ENCODE results near the gene ARMH2. TPM values are rescaled to one million over a fixed set of nuclear protein-coding genes. Genes with fewer than 3 reads are reported as not detected.
A peak's percentile ranks its signal among the peaks of the same experiment; 100 is the strongest.
"Not testable (repeated sequence)": the region's sequence is repeated elsewhere in the genome, so short reads cannot be mapped to it uniquely, and the experiment has no call there.

The ARMH2 gene
- total and polyA plus RNA-seq, 8 donors, result not detected

DNA sequence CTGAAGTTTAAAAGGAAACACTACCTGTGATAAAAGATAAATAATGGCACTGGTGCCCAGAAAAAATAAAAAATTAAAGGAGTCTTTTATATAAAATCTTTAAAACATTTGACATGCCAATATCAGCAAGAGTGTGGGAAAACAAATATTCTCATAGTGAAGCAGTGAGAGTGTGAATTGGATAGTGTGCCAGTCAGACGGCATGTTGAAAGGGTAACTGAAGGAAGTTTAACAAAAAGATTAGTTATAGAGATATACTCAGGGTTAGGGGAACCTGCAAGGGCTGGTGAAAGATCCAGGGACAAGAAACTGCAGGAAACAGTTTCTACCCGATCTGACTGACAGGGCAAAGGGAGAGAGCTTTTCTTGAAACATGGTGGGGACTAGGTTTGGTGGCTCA lies 46.2 kb downstream of the ARMH2 start:
- ATAC-seq, result peak; percentile 43 to 91 (median 83)
- DNase-seq, result no peak
- H3K27me3 ChIP-seq, result no peaks in the 10 kb centered on the region
- H3K27ac ChIP-seq, result peak overlapping the region in 2 of 4 donors; percentile 3 to 23
- peaks cover 0 to 25% (median 7%) of the 10 kb centered on the region in 3 donors for H3K4me1 ChIP-seq
- no peak for FAIRE-seq
- WGBS, 2 donors, result 8 to 17% methylated on average over 2 of the region's 2 CpGs
- H3K36me3 ChIP-seq, result no peaks in the 10 kb centered on the region
- no peak overlapping the region for H3K4me3 ChIP-seq
- intact Hi-C loops (cut with DNase I), result no loop called here
- TF ChIP-seq CTCF (IDR thresholded peaks at IDR 0.05), result no peak
- H3K9me3 ChIP-seq, result no peaks in the 10 kb centered on the region

GRCh38 chr6:24750878-24751277 lies 47.8 kb downstream of the ARMH2 start:
- DNase-seq; H3K36me3 ChIP-seq; H3K4me3 ChIP-seq; intact Hi-C loops (cut with DNase I); H3K27me3 ChIP-seq; H3K27ac ChIP-seq; H3K9me3 ChIP-seq; ATAC-seq; FAIRE-seq: not testable (repeated sequence)
- H3K4me1 ChIP-seq, result peaks cover 0 to 25% (median 7%) of the 10 kb centered on the region in 3 donors
- 92 to 100% methylated on average over 3 of the region's 3 CpGs for WGBS, 2 donors

- no peaks in the 10 kb centered on the region for H3K9me3 ChIP-seq
- H3K27ac ChIP-seq, result no peak overlapping the region
- no peak for TF ChIP-seq CTCF (IDR thresholded peaks at IDR 0.05)
- intact Hi-C loops (cut with DNase I), result no loop called here
- no peak for ATAC-seq
- no peak overlapping the region for H3K4me3 ChIP-seq
- no peaks in the 10 kb centered on the region for H3K27me3 ChIP-seq
- FAIRE-seq, result no peak
- DNase-seq, result no peak
- H3K4me1 ChIP-seq, result peaks cover 0 to 20% (median 7%) of the 10 kb centered on the region in 3 donors
- 78 to 86% methylated on average over 3 of the region's 3 CpGs for WGBS, 2 donors
- H3K36me3 ChIP-seq, result no peaks in the 10 kb centered on the region
Observed at GRCh38 chr6:24749297-24749696, 49.4 kb downstream of the ARMH2 start.

Other genes starting within 250 kb of the ARMH2 start
- gene KIAA0319, start 152.7 kb downstream of the ARMH2 start, total RNA-seq, result 1 to 10 TPM in 3 of 6 donors, under 1 TPM in 3; 0.51 to 1.2 (median 0.95) TPM
- gene KIAA0319, start 152.7 kb downstream of the ARMH2 start, polyA plus RNA-seq, result 1 to 10 TPM; 1.5 to 4.6 TPM
- gene TDP2, start 132.0 kb downstream of the ARMH2 start, total RNA-seq, result 10 to 100 TPM; 14.7 to 26.9 (median 18.3) TPM
- gene TDP2, start 132.0 kb downstream of the ARMH2 start, polyA plus RNA-seq, result 10 to 100 TPM; 21.6 to 41.9 TPM
- gene ACOT13, start 131.8 kb downstream of the ARMH2 start, total RNA-seq, result 10 to 100 TPM in 3 of 6 donors, 1 to 10 TPM in 3; 7.1 to 11.6 (median 9.3) TPM
- 10 to 100 TPM; 10.2 to 17.7 TPM for gene ACOT13, start 131.8 kb downstream of the ARMH2 start, polyA plus RNA-seq
- gene C6orf62, start 79.8 kb downstream of the ARMH2 start, total RNA-seq, result 10 to 100 TPM; 33.7 to 85.6 (median 53.2) TPM
- gene C6orf62, start 79.8 kb downstream of the ARMH2 start, polyA plus RNA-seq, result 10 to 100 TPM; 45.7 to 52.4 TPM
- 10 to 100 TPM; 36.5 to 69.4 (median 50.3) TPM for gene GMNN, start 24.0 kb downstream of the ARMH2 start, total RNA-seq
- gene GMNN, start 24.0 kb downstream of the ARMH2 start, polyA plus RNA-seq, result 10 to 100 TPM; 44.4 to 57.0 TPM
- 1 to 10 TPM in 4 of 6 donors, under 1 TPM in 2; 0.28 to 3.7 (median 1.1) TPM for gene RIPOR2, start 137.0 kb upstream of the ARMH2 start, total RNA-seq
- under 1 TPM; 0.38 to 0.89 TPM for gene RIPOR2, start 137.0 kb upstream of the ARMH2 start, polyA plus RNA-seq